Measurements from ENCODE around the gene PDXDC1. TPM values are rescaled to one million over a fixed set of nuclear protein-coding genes. Genes with fewer than 3 reads are reported as not detected.
"Not testable (repeated sequence)": the region's sequence is repeated elsewhere in the genome, so short reads cannot be mapped to it uniquely, and the experiment has no call there.

The PDXDC1 gene
- total RNA-seq, 1 donor from 2014 or later, result 124 TPM

DNA sequence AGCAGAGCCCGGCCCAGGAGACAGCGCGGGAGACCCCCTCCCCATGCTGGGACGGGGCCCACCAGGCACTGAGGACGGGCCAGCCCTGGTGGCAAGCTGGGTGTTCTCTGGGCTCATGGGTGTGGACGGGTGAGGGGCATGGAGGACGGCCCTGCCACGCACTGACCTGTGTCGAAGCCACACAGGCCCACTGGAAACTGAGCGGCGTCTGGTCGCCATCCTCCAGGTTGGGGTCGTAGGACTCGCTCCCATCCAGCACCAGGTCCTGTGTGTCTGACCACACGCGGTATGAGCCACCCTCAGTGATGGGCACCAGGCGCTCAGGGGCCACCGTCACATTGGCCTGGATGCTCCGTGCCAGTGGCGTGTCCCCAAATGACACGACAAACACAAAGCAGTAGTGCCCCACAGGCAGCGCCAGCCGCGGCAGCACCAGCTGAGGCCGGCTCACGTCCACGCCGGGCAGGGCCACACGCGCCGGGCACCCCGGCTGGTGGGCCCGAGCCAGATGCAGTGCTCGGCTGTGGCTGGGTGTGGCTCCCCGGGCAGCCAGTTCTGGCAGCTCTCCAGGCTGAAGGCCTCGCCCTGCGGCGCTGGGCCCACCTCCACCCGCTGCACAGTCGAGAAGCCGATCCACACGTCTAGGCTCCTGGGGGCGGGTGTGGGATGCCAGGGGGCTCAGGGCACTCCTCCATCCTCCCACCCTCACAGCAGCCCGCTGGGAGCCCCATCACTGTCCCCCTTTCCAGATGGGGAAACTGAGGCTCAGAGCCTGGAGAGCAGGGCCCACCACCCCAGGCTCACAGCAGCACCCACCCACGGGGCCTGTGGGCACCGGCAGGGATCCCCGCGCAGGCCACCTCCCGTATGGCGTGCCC is 160.9 kb downstream of the PDXDC1 start:
- DNase-seq, result not testable (repeated sequence)

DNA sequence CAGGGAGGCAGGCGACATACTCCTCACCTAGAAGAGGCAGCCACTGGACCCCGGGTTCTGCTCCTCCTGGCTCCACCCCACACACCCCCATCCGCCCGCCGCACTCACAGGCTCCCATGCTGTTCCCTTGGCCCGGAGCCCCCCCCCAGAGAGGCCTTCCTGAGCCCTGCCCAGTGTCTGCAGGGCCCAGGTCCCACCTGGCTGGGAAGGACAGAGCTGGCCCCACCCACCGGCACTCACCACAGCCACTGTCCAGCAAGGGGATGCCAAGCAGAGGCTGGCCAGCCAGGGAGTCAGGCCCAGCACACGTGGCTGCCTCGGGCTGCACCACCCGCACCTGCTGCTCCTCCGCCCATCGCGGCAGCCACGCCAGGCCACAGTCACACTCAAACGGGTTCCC is 162.7 kb downstream of the PDXDC1 start:
- not testable (repeated sequence) for DNase-seq

DNA sequence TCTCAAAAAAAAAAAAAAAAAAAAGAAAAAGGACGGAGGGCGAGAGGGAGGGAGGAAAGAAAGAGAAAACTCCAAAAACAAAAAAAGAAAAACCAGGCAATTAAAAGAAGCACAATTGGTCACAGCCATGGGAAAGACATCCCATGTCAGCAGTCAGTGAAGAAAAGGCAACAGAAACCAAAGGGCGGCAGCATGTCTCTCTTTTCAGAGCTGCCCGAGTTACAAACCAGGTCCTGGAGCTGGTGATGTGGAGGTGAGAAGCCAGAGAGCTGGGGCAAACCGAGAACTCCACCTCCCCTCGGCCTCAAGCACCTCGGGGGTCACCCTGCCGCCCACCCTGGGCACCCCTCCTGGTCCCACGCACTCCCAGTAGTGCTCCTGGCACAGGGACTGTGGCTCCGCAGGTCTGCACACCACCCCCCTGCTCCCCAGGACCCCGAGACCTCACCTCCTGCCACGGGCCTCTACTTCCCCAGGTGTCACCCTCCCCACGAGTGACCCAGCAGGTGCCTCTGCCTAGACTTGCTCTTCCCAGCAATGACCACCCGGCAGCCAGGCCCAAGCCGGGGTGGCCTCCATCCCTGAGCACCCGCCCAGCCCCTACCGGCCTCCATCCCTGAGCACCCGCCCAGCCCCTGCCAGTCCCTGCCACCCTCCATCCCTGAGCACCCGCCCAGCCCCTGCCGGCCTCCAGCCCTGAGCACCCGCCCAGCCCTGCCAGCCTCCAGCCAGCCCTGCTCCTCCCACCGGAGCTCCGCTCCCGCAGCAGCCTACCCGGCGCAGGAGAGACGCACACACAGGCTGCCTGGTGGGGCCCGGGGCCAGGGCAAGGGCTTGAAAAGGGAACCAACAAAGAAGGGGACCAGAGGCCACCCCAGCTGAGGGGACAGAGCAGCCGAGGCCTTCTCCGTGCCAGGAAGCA is 165.9 kb downstream of the PDXDC1 start:
- DNase-seq, result not testable (repeated sequence)

DNA sequence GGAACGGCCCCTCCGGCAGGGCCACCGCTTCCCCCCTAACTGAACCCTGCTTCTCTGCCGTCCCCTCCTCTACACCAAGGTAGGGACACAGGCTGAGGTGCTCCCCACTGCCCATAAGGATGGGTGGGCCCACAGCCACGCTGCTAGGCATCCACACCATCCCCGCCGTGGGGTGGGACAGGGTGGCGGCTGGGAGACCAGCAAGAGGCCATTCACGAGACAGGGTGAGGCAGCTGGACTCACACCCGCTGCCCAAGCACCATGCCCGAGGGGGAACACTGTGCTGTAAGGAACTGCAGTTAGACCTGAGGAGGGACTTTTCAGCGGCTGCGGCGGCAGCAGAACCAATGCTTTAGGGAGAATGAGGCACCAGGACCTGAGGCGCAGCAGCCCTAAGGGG is 166.8 kb downstream of the PDXDC1 start:
- DNase-seq, result no peak

DNA sequence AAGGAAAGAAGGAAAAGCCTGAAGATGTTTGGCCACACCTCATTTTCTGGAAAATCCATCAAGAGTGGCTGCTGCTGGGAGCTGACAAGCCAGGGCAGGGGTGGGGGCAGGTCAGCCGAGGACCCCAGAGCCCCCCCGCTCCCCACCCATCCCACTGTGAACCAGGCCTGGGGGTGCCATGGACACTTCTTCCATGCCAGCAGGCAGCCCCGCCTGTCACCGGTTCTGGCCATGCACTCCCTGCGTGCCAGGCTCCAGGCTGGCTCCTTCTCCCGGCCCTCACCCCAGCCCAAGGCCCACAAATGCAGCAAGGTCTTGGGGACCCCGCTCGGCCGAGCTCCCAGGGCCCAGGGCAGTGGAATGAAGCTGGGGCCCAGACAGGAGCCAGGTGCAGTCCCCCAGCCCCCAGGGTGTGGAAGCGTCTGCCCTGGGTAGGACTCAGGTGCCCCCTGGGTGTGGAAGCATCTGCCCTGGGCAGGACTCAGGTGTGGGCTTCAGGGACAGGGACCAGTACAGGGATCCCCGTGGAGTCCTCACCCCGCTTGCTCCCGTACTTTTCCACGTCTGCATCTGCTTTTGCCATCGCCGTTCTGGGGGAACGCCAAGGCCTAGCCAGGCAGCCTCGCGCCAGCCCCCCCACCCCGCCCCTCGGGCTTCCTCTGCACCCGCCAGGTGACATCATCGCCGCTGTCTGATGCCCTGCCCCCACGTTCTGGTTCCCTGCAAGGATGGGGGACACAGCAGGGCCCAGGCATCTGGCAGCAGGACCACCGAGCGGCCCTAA is 167.5 kb downstream of the PDXDC1 start:
- DNase-seq, result not testable (repeated sequence)

GRCh38 chr16:15142891-15143600 is 168.2 kb downstream of the PDXDC1 start:
- DNase-seq, result not testable (repeated sequence)

DNA sequence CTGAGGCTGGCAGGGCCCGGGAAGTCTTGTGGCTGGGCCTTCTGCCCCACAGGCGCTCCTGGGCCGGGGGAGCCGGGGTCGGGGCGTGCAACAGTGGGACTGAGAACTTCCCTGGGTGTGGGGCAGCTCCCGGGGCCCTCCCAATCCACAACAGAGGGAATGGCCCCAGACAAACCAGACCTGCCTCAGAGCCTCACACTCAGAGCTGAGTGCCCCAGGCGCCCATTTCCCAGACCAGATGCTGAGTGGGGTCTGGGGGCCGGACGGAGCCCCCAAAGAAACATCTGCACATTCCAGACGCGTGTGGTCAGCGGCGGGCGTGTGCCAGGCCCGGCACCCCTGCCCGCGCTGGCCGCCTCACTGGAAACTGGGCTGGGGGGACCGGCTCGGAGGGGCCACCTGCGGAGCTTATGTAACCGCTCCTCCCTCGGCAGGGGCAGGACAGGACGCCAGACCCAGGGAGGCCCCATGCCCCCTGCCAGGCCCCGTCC is 168.8 kb downstream of the PDXDC1 start:
- DNase-seq, result peak; percentile 15

GRCh38 chr16:15144092-15144631 is 169.3 kb downstream of the PDXDC1 start:
- DNase-seq, result peak; percentile 47

- not testable (repeated sequence) for DNase-seq
Measured at GRCh38 chr16:15144781-15145417, 170.1 kb downstream of the PDXDC1 start.

DNA sequence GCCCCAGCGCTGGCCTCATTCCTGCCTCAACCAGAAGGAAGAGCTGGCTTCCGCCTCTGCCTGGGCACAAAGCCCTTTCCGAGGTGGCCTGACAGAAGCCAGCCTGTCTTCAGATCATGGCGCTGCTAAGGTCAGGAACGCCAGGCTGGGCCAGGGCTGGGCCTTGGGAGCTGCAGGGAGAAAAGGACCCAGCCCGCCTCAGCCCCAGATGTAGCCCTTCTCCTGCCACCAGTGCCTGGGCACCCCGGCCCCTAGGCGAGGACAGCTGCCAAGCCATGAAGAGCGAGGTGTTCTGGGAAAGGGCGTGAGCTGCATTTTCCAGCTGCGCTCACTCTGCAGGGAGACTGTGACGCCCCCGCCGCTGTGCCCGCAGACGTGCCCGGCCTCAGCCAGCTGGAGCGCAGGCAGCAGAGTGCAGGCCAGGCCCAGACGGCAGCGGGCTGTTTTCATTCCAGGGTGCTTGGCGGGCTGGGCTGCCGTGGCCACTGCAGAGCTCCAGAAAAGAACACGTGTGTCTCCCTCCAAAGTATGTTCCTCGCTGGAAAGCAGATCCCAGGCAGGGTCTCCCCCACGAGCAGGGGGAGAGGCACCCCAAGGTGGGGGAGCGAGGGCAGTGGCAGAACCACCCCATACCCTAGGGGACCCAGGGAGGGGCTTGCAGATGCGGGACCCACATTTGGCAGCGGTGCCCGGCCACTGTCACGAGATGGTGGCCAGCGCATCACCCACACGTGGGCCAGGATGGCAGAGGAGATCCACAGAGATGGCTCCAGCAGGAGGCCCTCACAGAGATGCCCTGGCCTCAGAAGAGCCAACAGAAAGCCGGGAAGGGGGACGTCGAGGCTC is 170.8 kb downstream of the PDXDC1 start:
- not testable (repeated sequence) for DNase-seq

GRCh38 chr16:15146264-15146662 is 171.4 kb downstream of the PDXDC1 start:
- DNase-seq, result not testable (repeated sequence)

GRCh38 chr16:15148831-15149230 is 174.0 kb downstream of the PDXDC1 start:
- DNase-seq, result not testable (repeated sequence)

- DNase-seq, result not testable (repeated sequence)
Measured at GRCh38 chr16:15149260-15149659, 174.4 kb downstream of the PDXDC1 start.

GRCh38 chr16:15154005-15154404 is 179.2 kb downstream of the PDXDC1 start:
- DNase-seq, result peak; percentile 43

- DNase-seq, result peak; percentile 92
Measured at GRCh38 chr16:15154650-15155562, 180.1 kb downstream of the PDXDC1 start.

DNA sequence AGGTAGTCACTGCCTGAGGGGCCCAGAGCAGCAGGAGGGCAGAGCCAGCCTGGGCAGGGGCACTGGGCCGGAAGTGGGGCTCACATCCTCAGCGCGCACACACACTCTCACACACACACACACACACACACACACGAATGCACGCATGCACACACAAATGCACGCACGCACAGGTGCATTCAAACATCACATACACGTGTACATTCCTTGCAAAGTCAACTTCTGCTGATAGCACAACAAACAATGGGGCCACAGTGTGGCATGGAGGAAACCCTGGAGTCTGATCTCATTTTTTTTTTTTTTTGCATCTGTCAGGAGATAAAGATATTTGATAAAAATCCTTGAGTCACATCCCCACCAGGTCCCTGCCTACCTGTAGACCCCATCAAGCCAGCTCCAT is 182.8 kb downstream of the PDXDC1 start:
- not testable (repeated sequence) for DNase-seq

DNA sequence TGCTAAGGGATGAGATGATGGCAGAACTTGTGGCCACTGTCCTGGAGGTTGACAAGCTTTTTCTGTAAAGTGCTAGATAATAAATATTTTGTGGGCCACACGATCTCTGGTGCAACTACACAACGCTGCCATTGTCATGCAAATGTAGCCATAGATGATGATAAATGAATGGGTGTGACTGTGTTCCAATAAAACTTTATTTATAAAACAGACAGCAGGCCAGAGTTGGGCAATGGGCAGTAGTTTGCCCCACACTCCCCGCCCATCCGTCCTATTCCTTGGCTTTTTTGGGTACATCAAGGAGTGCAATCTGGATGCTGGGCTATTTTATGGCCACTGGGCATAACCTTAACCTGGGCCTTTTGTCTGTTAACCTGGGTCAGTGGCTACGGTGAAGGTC is 184.8 kb downstream of the PDXDC1 start:
- DNase-seq, result not testable (repeated sequence)

DNA sequence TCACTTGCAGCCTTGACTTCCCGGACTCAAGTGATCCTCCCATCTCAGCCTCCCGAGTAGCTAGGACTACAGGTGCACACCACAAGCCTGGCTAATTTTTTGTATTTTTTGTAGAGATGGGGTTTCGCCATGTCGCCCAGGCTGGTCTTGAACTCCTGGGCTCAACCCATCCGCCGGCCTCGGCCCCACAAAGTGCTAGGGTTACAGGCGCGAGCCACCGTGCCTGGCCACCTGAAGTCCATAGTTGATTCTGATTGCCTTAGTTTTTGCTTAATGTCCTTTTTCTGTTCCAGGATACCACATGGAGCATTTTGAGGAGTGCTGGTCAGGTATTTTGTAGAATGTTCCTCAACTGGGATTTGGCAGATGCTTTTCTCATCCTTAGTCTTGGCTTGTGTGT is 185.7 kb downstream of the PDXDC1 start:
- not testable (repeated sequence) for DNase-seq

DNA sequence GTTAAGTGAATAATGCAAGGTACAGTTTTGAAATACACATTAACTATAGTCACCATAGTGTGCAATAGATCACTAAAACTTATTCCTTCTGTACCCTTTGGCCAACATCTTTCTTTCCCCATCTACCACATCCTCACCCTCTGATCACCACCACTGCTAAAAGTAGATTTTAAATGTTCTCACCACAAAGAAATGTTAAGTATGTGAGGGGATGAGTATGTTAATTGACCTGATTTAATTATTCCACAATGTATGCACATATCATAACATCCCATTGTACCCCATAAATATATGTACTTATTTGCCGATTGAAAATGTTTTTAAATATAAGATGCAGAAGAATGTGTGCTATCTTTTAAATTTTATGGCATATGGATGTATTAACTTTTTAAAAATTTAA is 188.2 kb downstream of the PDXDC1 start:
- not testable (repeated sequence) for DNase-seq
